AG04449 (cell line): ENCODE measurements around the gene CASK.
"Not testable (repeated sequence)": the region's sequence is repeated elsewhere in the genome, so short reads cannot be mapped to it uniquely, and the experiment has no call there.

Experiments used
- CTCF ChIA-PET: fragments of 350-600 bp; formaldehyde crosslinking; extraction: SDS; loops from one replicate; lab custom pipeline; 2021; ENCODE audit warnings: antibody characterized with exemption; lab: Yijun Ruan, JAX
- POLR2A ChIA-PET: fragments of 400-600, 350-600 bp; formaldehyde crosslinking; extraction: SDS; loops from one replicate; lab custom pipeline; 2020; ENCODE audit warnings: antibody characterized with exemption, inconsistent platforms; lab: Yijun Ruan, JAX
- DNase-seq: peaks from one replicate; pipeline ENCODE4 v3.0.0-alpha.2; 2010; ENCODE audit warnings: low read depth, low spot score
- H3K4me3 ChIP-seq: 2 replicates; pipeline ENCODE4 v1.5.1; 2011; ENCODE audit warnings: low read depth, mild to moderate bottlenecking, control low read depth, low read length
- CTCF ChIP-seq: IDR thresholded peaks from one replicate; pipeline ENCODE4 v1.5.1; 2011; ENCODE audit warnings: mild to moderate bottlenecking, moderate library complexity, low read length, control low read depth, inconsistent platforms; ENCODE audit not compliant: insufficient read depth; ENCODE audit errors: missing control alignments

Gene CASK

GRCh38 chrX:41664908-41665307, 258.4 kb downstream of the CASK start:
- TF ChIP-seq CTCF, result no peak
- POLR2A ChIA-PET, result no interaction called here
- CTCF ChIA-PET, result no interaction called here
- H3K4me3 ChIP-seq, result no peak overlapping the region
- DNase-seq, result no peak

- CTCF ChIA-PET, result no interaction called here
These were observed 258.9 kb downstream of the CASK start for GRCh38 chrX:41664375-41664901.

GRCh38 chrX:41661366-41662095, 261.8 kb downstream of the CASK start:
- no peak for DNase-seq
- no peak overlapping the region for H3K4me3 ChIP-seq
- CTCF ChIA-PET, result no interaction called here
- TF ChIP-seq CTCF, result no peak
- POLR2A ChIA-PET, result no interaction called here

More at GRCh38 chrX:41664375-41664901, 258.9 kb downstream of the CASK start:
- POLR2A ChIA-PET, result no interaction called here
- TF ChIP-seq CTCF, result no peak
- no peak for DNase-seq
- no peak overlapping the region for H3K4me3 ChIP-seq

- ChIA-PET POLR2A (no interaction called here), CTCF (no interaction called here)
- H3K4me3 ChIP-seq, result no peak overlapping the region
- no peak for TF ChIP-seq CTCF
- DNase-seq, result no peak
These were observed 267.7 kb downstream of the CASK start for GRCh38 chrX:41655631-41656030.

- TF ChIP-seq CTCF, result no peak
- no peak for DNase-seq
- POLR2A ChIA-PET, result no interaction called here
- CTCF ChIA-PET, result no interaction called here
- H3K4me3 ChIP-seq, result no peak overlapping the region
These were observed 268.3 kb downstream of the CASK start for GRCh38 chrX:41655101-41655500.

GRCh38 chrX:41653125-41653524, 270.2 kb downstream of the CASK start:
- POLR2A ChIA-PET, result no interaction called here
- no peak overlapping the region for H3K4me3 ChIP-seq
- no peak for TF ChIP-seq CTCF
- no peak for DNase-seq
- CTCF ChIA-PET, result no interaction called here

- POLR2A ChIA-PET, DNase-seq, CTCF ChIA-PET, H3K4me3 ChIP-seq: not testable (repeated sequence)
These were observed 277.2 kb downstream of the CASK start for GRCh38 chrX:41646201-41646600.
